ENCODE measurements around the gene CTXN2.

CTXN2 gene

GRCh38 chr15:48191574-48192225, at the start of gene CTXN2:
Gene CTXN2, plus strand, starts transcription at chr15:48191665. Its CDS starts 9,636 bp downstream, at chr15:48201301.
- peak; percentile 6 for DNase-seq

- no peak for DNase-seq
Observed at GRCh38 chr15:48143856-48144255, 47.6 kb upstream of the CTXN2 start.

DNA sequence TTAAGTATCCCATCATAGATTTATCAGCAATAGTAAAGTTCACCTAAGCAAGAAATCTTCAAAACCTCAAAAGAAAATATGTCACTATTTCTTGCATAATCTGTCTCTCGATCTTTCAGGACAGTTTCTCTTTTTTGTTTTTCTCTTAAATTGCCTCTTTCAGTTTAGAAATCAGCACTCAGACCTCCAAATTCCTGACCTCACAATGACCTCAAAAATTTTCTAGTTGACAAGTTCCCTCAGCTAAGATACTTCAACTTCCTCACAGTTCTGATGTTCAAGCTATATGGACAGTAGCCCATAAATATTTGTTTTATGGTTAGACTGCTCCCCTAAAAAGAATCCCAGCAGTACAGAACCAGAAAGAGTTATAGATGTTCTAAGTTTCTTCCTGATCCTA, 46.6 kb upstream of the CTXN2 start:
- DNase-seq = no peak

GRCh38 chr15:48145923-48146322, 45.5 kb upstream of the CTXN2 start:
- no peak for DNase-seq

GRCh38 chr15:48147358-48147757, 44.1 kb upstream of the CTXN2 start:
- DNase-seq = no peak

- DNase-seq = no peak
Observed at GRCh38 chr15:48149858-48150257, 41.6 kb upstream of the CTXN2 start.

DNA sequence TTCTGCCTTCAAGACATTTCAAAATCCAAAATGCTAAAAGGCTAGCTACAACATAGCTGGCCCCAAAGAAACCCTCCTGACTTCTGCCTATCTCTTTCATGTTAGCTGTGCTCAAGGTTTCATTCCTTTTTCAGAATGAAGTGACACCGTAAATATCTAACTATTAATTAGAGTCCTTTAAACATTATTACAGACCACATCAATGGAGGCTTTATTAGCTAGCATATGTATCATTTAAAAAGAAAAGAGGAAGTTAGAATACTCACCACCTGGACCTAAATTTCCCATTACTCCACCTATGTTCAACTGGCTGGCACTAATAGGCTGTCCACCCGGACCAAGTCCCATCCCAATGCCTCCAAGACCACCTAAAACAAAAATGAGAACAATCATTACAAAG, 37.9 kb upstream of the CTXN2 start:
- no peak for DNase-seq

- DNase-seq = no peak
Observed at GRCh38 chr15:48168616-48169015, 22.8 kb upstream of the CTXN2 start.

GRCh38 chr15:48170981-48171380, 20.5 kb upstream of the CTXN2 start:
- DNase-seq = no peak

DNA sequence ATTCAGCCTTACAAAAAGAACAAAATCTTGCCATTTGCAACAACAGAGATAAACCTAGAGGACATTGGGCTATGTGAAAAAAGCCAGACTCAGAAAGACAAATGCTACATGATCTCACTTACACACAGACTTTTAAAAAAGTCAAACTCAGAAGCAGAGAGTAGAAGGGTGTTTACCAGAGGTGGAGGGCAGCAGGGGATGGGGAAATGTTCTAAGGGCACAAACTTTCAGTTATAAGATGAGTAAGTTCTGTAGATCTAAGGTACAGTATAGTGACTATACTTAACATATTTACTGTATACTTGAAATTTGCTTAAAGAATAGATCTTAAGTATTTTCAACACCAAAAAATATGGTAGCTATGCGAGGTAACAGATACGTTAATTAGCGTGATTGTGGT, 16.3 kb upstream of the CTXN2 start:
- DNase-seq = no peak

DNA sequence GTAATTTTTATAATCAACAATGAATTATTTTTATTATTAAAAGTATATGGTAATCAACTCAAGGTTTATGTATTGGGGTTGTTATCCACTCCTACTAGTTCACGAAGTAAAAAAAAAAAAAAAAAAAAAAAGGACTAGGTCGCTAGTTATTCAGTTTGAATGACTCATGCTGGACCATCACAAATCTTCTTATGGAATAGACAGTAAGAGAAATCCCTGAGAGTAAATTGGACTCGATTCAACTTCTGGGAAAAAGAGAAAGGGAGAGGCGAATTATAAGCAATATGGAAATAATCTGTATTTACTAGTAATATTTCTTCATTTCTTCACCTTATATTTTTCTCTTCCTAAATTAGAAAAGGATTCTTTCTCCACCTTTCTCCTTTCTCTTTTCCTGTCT, 15.4 kb upstream of the CTXN2 start:
- DNase-seq = no peak

GRCh38 chr15:48176957-48177356, 14.5 kb upstream of the CTXN2 start:
- DNase-seq = no peak

GRCh38 chr15:48177383-48177765, 14.1 kb upstream of the CTXN2 start:
- DNase-seq = no peak

GRCh38 chr15:48177766-48178647, 13.5 kb upstream of the CTXN2 start, which contains the start of gene MYEF2:
Gene MYEF2, minus strand, starts transcription at chr15:48178295. Its CDS starts 58 bp downstream, at chr15:48178237.
- DNase-seq = no peak

DNA sequence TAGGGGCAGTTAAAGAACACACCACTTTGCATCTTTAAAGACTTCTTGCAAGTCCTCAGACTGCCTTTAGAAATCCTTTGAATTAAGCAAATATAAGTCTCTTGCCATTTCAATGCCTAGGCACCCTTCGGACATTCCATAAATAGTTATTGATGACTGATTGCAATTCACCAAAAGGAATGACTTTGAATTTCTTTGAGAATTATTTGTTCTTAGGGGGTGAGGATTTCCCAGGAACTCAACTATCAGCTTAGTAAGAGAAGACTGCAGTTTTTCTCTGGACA, 12.9 kb upstream of the CTXN2 start:
- no peak for DNase-seq

DNA sequence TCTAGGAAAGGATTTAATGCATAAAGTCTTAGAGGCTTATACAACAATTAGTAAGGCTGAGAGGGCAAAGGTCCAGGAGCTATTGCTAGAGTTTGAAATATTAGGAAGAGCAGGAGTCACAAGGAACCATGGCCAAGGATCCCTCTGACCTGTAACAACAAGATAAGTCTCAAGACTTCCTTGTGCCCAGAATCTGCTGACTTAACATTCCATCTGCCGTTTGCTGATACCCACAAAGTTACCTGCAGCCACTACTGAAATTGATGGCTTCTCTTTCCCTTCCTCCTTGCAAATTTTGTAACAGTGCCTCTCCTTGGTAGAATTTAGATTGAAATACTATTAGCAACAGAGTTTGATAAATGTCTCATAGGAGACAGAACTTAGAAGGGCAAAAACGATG, 8.7 kb upstream of the CTXN2 start:
- no peak for DNase-seq

GRCh38 chr15:48185529-48185928, 5.9 kb upstream of the CTXN2 start:
- DNase-seq = no peak

DNA sequence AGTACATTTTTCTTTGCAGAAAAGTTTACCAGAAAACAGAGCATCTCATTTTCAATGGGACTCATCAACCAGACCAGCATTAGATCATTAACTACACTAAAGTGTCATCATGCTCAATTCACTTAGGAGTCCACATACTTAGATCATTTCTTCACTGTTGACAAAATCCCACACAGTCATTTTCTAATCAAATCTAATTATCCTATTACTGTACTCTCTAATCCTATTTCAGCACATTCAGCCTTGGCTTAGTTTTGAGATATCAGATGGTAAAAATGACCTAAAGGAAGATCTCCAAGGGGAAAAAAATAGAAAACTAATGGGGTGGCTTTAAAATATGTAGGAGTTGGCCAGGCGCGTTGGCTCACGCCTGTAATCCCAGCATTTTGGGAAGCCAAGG, 5.2 kb upstream of the CTXN2 start:
- DNase-seq = no peak

GRCh38 chr15:48190932-48191573, 412 bp upstream of the CTXN2 start:
- no peak for DNase-seq

DNA sequence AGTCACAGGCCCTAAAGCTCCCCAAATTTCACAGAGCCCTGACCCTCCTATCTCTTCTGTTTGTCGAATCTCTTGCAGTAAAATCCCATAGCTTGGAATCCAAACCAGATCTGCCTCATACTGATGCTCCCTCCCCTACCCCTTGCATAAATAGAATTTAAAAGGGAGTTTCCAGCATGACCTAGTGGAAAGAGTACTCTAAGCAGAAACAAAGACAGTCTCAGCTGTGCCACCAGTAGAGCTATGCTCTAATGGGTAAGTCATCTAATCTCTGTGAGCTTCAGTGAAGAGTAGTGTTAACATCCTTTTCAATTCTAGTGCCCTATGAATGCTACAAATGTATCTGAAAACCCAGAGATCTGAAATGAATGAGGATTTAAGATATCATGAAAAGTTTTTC, 10.6 kb downstream of the CTXN2 start:
- no peak for DNase-seq

DNA sequence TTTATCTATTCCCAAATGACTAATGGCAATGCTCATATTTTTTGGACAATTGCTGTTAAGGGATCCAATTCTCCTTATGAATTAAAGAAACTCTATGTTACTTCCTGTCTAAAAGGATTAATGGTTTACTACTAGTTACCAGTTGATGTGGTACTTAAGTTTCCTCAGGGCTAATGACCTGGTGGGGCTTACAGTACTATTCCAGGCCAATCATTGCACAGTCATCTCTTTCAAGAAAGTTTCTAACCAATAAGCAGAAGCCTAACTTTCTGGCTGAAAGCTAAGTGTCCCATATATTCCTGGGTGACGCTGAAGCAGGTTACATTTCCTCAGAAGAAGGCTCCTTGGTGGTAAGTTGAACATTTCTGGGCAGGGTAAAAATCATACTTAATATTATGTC, 14.5 kb downstream of the CTXN2 start, which contains the start of gene SLC12A1:
TSS of gene SLC12A1 (plus strand) at position 322 of the 400 bp plus-strand sequence. CDS start 1,418 bp downstream, outside the sequence.
- no peak for DNase-seq

DNA sequence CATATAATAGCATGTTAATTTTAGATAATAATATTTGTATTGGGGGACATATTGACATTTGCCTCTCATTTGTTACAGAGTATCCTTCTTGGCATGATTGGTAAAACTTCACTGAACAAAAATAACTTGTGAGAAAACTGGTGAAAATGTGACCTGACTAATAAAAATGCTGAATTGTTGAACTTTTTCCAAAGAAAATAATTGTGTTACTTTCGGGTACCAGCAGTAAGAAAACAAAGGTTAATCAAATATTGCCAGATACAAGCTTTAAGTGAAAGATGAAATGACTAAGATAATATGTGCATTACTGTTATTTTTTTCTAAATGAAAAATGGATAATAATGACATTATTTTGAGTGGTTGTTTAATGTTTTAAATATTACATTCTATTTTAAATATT, 29.8 kb downstream of the CTXN2 start:
- no peak for DNase-seq

DNA sequence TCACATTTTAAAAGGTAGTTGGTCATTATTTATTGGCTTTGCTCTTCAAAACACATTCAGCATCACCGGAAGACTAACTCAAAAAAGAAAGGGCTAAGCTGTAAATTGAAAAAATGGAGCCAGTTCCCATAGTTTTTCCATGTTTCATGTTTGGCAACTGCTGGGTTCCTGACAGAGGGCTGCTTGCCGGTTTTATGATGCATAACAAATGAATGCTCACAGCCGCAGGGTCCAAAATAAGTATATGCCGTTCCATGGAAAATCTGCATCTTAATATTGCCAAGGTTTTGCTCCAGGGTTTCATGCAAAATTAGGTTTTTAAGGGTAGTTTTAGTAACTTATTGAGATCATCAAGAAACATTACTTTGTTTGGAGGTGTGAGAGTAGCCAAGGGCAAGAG, 30.4 kb downstream of the CTXN2 start:
- no peak for DNase-seq

- no peak for DNase-seq
Observed at GRCh38 chr15:48222627-48223026, 31.2 kb downstream of the CTXN2 start.

Data from DMS 273 treated with DMSO at 0.1 percent for 48 hours (cell line).